Neuronal stem cell (in vitro differentiated cells): Measurements from ENCODE around the gene RALGAPB.

Experiments
- DNase-seq: peaks from one replicate; pipeline ENCODE4 v3.0.0-alpha.2; 2013; ENCODE audit warnings: low spot score
- H2AFZ ChIP-seq: one replicate; pipeline ENCODE4 v1.6.1; 2013; ENCODE audit warnings: mild to moderate bottlenecking, low read length, inconsistent platforms
- H2AK5ac ChIP-seq: 2 replicates; pipeline ENCODE4 v1.6.1; 2013; ENCODE audit warnings: low read depth, mild to moderate bottlenecking, inconsistent platforms, low read length, moderate library complexity, mixed read lengths
- H2BK120ac ChIP-seq: 2 replicates; pipeline ENCODE4 v1.6.1; 2013; ENCODE audit warnings: low read depth, mild to moderate bottlenecking, inconsistent platforms, low read length, moderate library complexity, mixed read lengths
- H2BK12ac ChIP-seq: one replicate; pipeline ENCODE4 v1.6.1; 2013; ENCODE audit warnings: low read length, inconsistent platforms
- H2BK15ac ChIP-seq: 2 replicates; pipeline ENCODE4 v1.6.1; 2013; ENCODE audit warnings: mild to moderate bottlenecking, low read length, inconsistent platforms, mixed read lengths
- H2BK5ac ChIP-seq: one replicate; pipeline ENCODE4 v1.6.1; 2013; ENCODE audit warnings: inconsistent platforms, mild to moderate bottlenecking, low read length, moderate library complexity
- H3K14ac ChIP-seq: one replicate; pipeline ENCODE4 v1.6.1; 2013; ENCODE audit warnings: low read length, inconsistent platforms
- H3K18ac ChIP-seq: 2 replicates; pipeline ENCODE4 v1.6.1; 2013; ENCODE audit warnings: low read length, inconsistent platforms
- H3K23ac ChIP-seq: 2 replicates; pipeline ENCODE4 v1.6.1; 2013; ENCODE audit warnings: low read depth, mild to moderate bottlenecking, mixed read lengths, low read length, inconsistent platforms; ENCODE audit not compliant: poor library complexity
- H3K27ac ChIP-seq: replicated peaks from 3 replicates; pipeline ENCODE4 v1.5.1; 2013; ENCODE audit warnings: low read length, inconsistent platforms
- H3K27me3 ChIP-seq, 3 experiments: 2 replicates each; pipeline ENCODE4 v1.6.1; 2013; ENCODE audit warnings: low read length in 3 of 3, mild to moderate bottlenecking in 2 of 3, inconsistent platforms in 1 of 3, low read depth in 1 of 3, mixed read lengths in 1 of 3, moderate library complexity in 1 of 3; ENCODE audit not compliant: control insufficient read depth in 3 of 3, insufficient read depth in 3 of 3
- H3K36me3 ChIP-seq, 2 donors: replicated peaks in 1 of 2; 2 replicates each; pipeline ENCODE4 v1.6.1; 2013; ENCODE audit warnings: low read length in 2 of 2; ENCODE audit not compliant: control insufficient read depth in 2 of 2, insufficient read depth in 2 of 2
- H3K4ac ChIP-seq: 2 replicates; pipeline ENCODE4 v1.6.1; 2013; ENCODE audit warnings: inconsistent platforms, mild to moderate bottlenecking, low read length, moderate library complexity
- H3K4me1 ChIP-seq, 2 donors: 1 replicate in 1 of 2; 2 replicates in 1 of 2; pipeline ENCODE4 v1.6.1; 2013; ENCODE audit warnings: low read length in 2 of 2, low read depth in 1 of 2; ENCODE audit not compliant: control insufficient read depth in 2 of 2, insufficient read depth in 1 of 2
- H3K4me2 ChIP-seq: one replicate; pipeline ENCODE4 v1.6.1; 2013; ENCODE audit warnings: mild to moderate bottlenecking, low read length, inconsistent platforms; ENCODE audit not compliant: insufficient read depth, poor library complexity, severe bottlenecking
- H3K4me3 ChIP-seq, 2 donors: 2 replicates each; pipeline ENCODE4 v1.5.1; 2013; ENCODE audit warnings: low read length in 2 of 2, mild to moderate bottlenecking in 2 of 2, inconsistent platforms in 1 of 2, moderate library complexity in 1 of 2
- H3K79me1 ChIP-seq: one replicate; pipeline ENCODE4 v1.6.1; 2013; ENCODE audit warnings: low read depth, mild to moderate bottlenecking, inconsistent platforms, low read length, moderate library complexity
- H3K9ac ChIP-seq: one replicate; pipeline ENCODE4 v1.6.1; 2013; ENCODE audit warnings: mild to moderate bottlenecking, low read depth, low read length, inconsistent platforms; ENCODE audit not compliant: poor library complexity
- H3K9me3 ChIP-seq, 2 donors: replicated peaks in 1 of 2; 2 replicates each; pipeline versions ENCODE3 to v1.6.1; 2013; ENCODE audit warnings: low read length in 2 of 2, mild to moderate bottlenecking in 2 of 2, inconsistent platforms in 1 of 2, low read depth in 1 of 2, mixed read lengths in 1 of 2, moderate library complexity in 1 of 2; ENCODE audit not compliant: control insufficient read depth in 2 of 2, insufficient read depth in 1 of 2
- H4K8ac ChIP-seq: one replicate; pipeline ENCODE4 v1.6.1; 2013; ENCODE audit warnings: low read depth, mild to moderate bottlenecking, inconsistent platforms, low read length, moderate library complexity
- H4K91ac ChIP-seq: one replicate; pipeline ENCODE4 v1.6.1; 2013; ENCODE audit warnings: low read length, low read depth, mild to moderate bottlenecking, inconsistent platforms; ENCODE audit not compliant: poor library complexity
- WGBS, 2 donors: extraction: QIAGEN DNeasy Blood & Tissue Kit; methylation state at CpG; one replicate each; pipeline ENCODE4 v1.1.7; 2013; ENCODE audit warnings: missing lambda C conversion rate in 2 of 2, mixed read lengths in 1 of 2; ENCODE audit not compliant: insufficient read length in 2 of 2, insufficient replicate concordance in 1 of 2; ENCODE audit errors: extremely low coverage in 2 of 2; 5-methylcytosine and 5-hydroxymethylcytosine counted together

Gene RALGAPB

GRCh38 chr20:38563802-38564431 lies 91.3 kb downstream of the RALGAPB start:
- H2AFZ ChIP-seq = no peak overlapping the region
- peaks cover 2 to 96% of the 10 kb centered on the region in 2 donors for H3K36me3 ChIP-seq
- H3K27ac ChIP-seq = no peak overlapping the region
- no peak for DNase-seq
- H3K14ac ChIP-seq = no peak overlapping the region
- H3K4ac ChIP-seq = no peak overlapping the region
- no peak overlapping the region for H3K4me2 ChIP-seq
- H3K4me3 ChIP-seq = no peak overlapping the region
- H3K23ac ChIP-seq = no peak overlapping the region
- no peaks in the 10 kb centered on the region for H3K4me1 ChIP-seq
- H3K18ac ChIP-seq = no peak overlapping the region
- no peak overlapping the region for H2AK5ac ChIP-seq
- no peaks in the 10 kb centered on the region for H3K79me1 ChIP-seq
- no peak overlapping the region for H2BK15ac ChIP-seq
- no peaks in the 10 kb centered on the region for H3K27me3 ChIP-seq
- no peaks in the 10 kb centered on the region for H3K9me3 ChIP-seq
- H3K9ac ChIP-seq = no peak overlapping the region
- H2BK12ac ChIP-seq = no peak overlapping the region
- no peak overlapping the region for H4K91ac ChIP-seq
- WGBS, 2 donors = no CpG with 5 or more reads among the region's 6 CpGs
- H4K8ac ChIP-seq = no peak overlapping the region
- H2BK120ac ChIP-seq = no peak overlapping the region
- no peak overlapping the region for H2BK5ac ChIP-seq

GRCh38 chr20:38564680-38565079 lies 92.0 kb downstream of the RALGAPB start:
- no peaks in the 10 kb centered on the region for H3K4me1 ChIP-seq
- H2BK12ac ChIP-seq = no peak overlapping the region
- no peak overlapping the region for H2BK5ac ChIP-seq
- H3K9ac ChIP-seq = no peak overlapping the region
- no peak overlapping the region for H2AK5ac ChIP-seq
- H3K79me1 ChIP-seq = no peaks in the 10 kb centered on the region
- H3K23ac ChIP-seq = no peak overlapping the region
- H3K9me3 ChIP-seq = no peaks in the 10 kb centered on the region
- H3K14ac ChIP-seq = no peak overlapping the region
- H3K4ac ChIP-seq = no peak overlapping the region
- H2BK120ac ChIP-seq = no peak overlapping the region
- H4K8ac ChIP-seq = no peak overlapping the region
- no CpG with 5 or more reads among the region's 1 CpG for WGBS, 2 donors
- no peak overlapping the region for H2BK15ac ChIP-seq
- H3K27ac ChIP-seq = no peak overlapping the region
- no peaks in the 10 kb centered on the region for H3K27me3 ChIP-seq
- H2AFZ ChIP-seq = no peak overlapping the region
- peaks cover 2 to 96% of the 10 kb centered on the region in 2 donors for H3K36me3 ChIP-seq
- no peak overlapping the region for H3K4me3 ChIP-seq
- no peak overlapping the region for H4K91ac ChIP-seq
- H3K4me2 ChIP-seq = no peak overlapping the region
- DNase-seq = no peak
- no peak overlapping the region for H3K18ac ChIP-seq

- WGBS, 2 donors = no CpG with 5 or more reads among the region's 6 CpGs
- H3K9me3 ChIP-seq = no peaks in the 10 kb centered on the region
- H2AFZ ChIP-seq = no peak overlapping the region
- H3K36me3 ChIP-seq = peaks cover 4 to 98% of the 10 kb centered on the region in 2 donors
- no peak overlapping the region for H3K4me2 ChIP-seq
- H3K14ac ChIP-seq = no peak overlapping the region
- no peak overlapping the region for H3K9ac ChIP-seq
- H4K91ac ChIP-seq = no peak overlapping the region
- H3K4me1 ChIP-seq = no peaks in the 10 kb centered on the region
- H2AK5ac ChIP-seq = no peak overlapping the region
- H3K23ac ChIP-seq = no peak overlapping the region
- H2BK120ac ChIP-seq = no peak overlapping the region
- no peak overlapping the region for H3K27ac ChIP-seq
- no peaks in the 10 kb centered on the region for H3K79me1 ChIP-seq
- H3K4me3 ChIP-seq = no peak overlapping the region
- H2BK5ac ChIP-seq = no peak overlapping the region
- H3K27me3 ChIP-seq = no peaks in the 10 kb centered on the region
- H4K8ac ChIP-seq = no peak overlapping the region
- H3K18ac ChIP-seq = no peak overlapping the region
- H3K4ac ChIP-seq = no peak overlapping the region
- no peak for DNase-seq
- no peak overlapping the region for H2BK15ac ChIP-seq
- no peak overlapping the region for H2BK12ac ChIP-seq
These were observed 93.5 kb downstream of the RALGAPB start for GRCh38 chr20:38566036-38566598.

GRCh38 chr20:38569747-38570525 lies 97.3 kb downstream of the RALGAPB start:
- H2AFZ ChIP-seq = no peak overlapping the region
- no peaks in the 10 kb centered on the region for H3K79me1 ChIP-seq
- H3K23ac ChIP-seq = no peak overlapping the region
- peak overlapping the region; percentile 50 for H3K9ac ChIP-seq
- H3K9me3 ChIP-seq = no peaks in the 10 kb centered on the region
- H4K8ac ChIP-seq = no peak overlapping the region
- H3K14ac ChIP-seq = no peak overlapping the region
- H3K27me3 ChIP-seq = no peaks in the 10 kb centered on the region
- no CpG with 5 or more reads among the region's 5 CpGs for WGBS, 2 donors
- H3K27ac ChIP-seq = no peak overlapping the region
- H3K4me1 ChIP-seq = no peaks in the 10 kb centered on the region
- no peak overlapping the region for H2BK12ac ChIP-seq
- H2BK5ac ChIP-seq = no peak overlapping the region
- H3K18ac ChIP-seq = no peak overlapping the region
- no peak overlapping the region for H3K4ac ChIP-seq
- no peak overlapping the region for H2AK5ac ChIP-seq
- H2BK15ac ChIP-seq = no peak overlapping the region
- no peak overlapping the region for H3K4me3 ChIP-seq
- H4K91ac ChIP-seq = no peak overlapping the region
- H3K36me3 ChIP-seq = peaks cover 5 to 95% of the 10 kb centered on the region in 2 donors
- H2BK120ac ChIP-seq = no peak overlapping the region
- H3K4me2 ChIP-seq = no peak overlapping the region
- no peak for DNase-seq
